Stimulated activated CD4-positive, alpha-beta T cell treated with anti-CD3 and anti-CD28 coated beads, TNF-alpha, amount 100 ng/mL, for 4 hours (primary cell): ENCODE measurements around the gene NUDT3.
"Not testable (repeated sequence)": the region's sequence is repeated elsewhere in the genome, so short reads cannot be mapped to it uniquely, and the experiment has no call there.

Experiments
- DNase-seq, 3 experiments: peaks; one replicate each; pipeline ENCODE4 v3.0.0-alpha.2; 2020; ENCODE audit warnings: low read depth in 3 of 3

Gene NUDT3

DNA sequence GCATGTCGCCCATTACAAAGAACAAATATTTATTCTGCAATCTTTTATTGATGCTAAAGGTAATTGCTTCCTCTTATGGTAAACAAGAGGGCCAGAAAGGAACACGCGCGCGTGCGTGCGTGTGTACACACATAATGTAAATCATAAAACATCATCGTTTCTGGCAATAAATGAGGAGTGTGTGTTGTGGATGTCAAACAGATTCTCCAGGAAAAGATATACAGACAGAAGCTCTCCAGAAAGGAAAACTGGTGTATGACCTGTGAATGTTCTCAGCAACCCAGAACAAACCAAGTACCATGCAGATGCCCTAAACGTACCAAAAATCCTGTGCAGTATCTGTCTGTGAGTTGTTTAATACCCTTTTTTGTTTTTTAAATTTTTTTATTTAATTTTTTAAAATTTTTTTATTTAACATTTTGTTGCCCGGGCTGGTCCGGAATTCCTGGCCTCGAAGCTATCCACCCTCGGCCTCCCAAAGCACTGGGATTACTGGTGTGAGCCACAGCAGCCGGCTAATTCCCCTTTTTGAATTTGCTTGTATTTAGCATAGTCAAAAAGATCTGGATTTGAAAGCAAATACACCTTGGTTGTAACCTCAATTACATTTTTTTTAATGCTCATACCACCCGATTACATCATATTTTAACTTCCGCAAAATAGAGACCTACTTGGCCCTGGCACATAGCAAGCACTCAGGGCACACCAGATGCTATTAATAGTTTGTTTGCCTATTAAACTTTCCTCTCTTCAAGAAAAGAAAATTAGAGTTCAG lies 909 bp upstream of the NUDT3 start:
- no peak for DNase-seq

DNA sequence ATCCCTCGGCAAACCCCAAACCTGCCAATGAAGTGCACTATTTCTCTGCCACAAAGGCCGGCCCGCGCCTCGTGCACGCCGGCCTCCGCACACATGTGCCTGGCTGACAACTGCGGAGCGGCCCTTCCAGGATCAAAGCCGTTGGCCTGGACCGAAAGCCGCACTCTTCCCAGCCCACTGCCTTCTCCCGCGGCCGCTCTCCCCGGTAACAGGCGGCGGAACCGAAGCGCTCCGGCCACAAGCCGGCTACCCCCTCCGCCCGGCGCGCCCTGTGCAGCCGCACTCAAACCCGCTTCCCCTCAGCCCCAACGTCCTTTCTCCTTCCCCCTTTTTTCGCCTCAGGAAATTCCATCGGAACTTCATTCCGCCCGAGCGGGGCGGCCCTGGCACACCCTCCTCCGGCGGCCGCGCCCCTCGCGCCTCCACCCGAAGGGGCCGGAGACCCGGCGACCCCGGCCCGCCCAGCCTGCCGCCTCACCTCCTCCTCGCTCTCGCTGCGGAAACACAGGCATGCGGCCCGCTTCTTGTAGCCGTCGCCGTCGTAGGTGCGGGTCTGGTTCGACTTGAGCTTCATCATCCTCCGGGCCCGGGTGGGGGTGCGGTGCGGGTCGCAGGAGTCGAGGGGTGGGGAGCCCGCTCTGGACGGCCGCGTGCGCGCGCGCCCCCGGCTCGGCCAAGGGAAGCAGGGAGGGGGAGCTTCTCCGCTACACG lies 528 bp downstream of the NUDT3 start:
- DNase-seq: peak; percentile 29 to 42 (median 35)

DNA sequence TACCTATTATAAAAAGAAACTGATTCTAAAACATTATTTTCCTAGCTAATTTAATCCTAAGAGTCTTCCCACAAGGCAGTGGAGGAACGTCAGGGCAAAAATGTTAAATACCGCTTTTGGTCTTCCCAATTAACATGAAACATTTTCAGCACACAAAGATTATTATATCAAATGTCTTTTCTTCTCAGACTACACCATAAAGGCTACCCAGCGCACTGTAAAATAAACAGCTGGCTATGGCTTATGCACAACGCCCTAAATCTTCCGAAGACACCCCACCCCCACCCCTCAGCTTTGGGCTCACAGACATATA lies 1.0 kb downstream of the NUDT3 start:
- no peak for DNase-seq

DNA sequence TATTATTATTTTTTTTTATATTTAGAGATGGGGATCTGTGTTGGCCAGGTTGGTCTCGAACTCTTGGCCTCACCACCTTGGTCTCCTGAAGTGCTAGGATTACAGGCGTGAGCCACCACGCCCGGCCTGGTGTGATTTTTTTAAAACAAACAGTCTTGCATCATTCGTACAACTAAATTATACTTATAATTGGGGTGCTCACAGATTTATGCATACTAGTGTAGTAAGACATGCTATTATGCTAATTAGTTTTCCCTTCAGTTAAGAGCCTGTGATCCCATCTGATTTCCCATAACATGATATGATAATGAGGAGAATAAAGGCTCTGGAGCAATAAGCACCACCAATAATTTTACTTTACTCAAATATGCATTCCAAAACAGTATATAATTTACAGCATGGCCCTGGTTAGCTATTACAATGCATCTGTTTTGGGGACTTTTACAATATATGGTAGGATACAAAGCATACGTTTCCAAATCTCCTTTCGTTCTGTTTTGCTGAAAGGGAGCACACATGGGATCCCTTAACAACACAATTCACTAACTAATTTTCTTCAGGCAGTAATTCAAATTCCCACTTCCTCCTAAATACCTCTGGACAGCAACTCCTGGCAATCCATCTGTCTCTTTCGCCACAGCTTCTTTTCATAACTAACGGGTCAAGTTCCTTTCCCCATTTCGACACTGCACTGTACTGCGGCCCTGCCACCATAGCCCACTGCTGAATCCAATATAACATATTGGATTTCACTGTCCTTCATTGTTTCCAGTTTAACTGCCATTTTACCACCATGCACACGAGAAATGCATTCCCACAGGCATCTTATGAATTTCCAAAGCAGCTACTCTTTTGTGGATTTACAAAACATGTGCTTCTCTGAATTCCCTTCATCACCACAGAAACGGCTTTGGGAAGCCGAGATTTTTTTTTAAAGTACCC lies 1.7 kb downstream of the NUDT3 start:
- no peak for DNase-seq

DNA sequence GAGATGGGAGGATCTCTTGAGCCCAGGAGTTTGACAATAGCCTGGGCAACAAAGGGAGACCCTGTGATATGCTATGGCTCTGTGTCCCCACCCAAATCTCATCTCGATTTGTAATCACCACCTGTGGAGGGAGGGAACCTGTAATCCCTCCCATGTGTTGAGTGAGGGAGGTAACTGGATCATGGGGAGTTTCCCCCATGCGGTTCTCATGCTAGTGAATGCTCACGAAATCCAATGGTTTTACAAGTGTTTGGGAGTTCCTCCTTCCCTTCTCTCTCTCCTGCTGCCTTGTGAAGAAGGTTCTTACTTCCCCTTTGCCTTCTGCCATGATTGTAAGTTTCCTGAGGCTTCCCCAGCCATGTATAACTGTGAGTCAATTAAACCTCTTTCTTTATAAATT lies 3.4 kb downstream of the NUDT3 start:
- DNase-seq: no peak

DNA sequence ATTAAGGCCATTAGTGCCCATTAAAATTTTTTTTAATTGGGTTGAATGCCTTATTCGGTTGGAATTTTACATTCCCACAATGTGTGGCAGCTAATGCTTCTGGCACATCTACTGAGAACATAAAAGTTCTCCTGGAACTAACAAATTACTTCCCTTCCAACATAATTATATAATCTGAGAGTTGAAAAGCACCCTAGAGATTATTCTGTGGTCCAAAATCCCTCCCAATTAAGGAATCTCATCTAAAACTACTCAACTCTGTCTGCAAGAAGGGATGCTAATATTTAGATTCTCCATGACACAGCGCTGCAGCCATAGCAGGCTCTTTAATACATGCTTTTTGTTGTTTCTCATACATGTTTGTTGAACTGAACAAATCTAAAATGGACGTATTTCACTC lies 4.0 kb downstream of the NUDT3 start:
- DNase-seq: no peak

DNA sequence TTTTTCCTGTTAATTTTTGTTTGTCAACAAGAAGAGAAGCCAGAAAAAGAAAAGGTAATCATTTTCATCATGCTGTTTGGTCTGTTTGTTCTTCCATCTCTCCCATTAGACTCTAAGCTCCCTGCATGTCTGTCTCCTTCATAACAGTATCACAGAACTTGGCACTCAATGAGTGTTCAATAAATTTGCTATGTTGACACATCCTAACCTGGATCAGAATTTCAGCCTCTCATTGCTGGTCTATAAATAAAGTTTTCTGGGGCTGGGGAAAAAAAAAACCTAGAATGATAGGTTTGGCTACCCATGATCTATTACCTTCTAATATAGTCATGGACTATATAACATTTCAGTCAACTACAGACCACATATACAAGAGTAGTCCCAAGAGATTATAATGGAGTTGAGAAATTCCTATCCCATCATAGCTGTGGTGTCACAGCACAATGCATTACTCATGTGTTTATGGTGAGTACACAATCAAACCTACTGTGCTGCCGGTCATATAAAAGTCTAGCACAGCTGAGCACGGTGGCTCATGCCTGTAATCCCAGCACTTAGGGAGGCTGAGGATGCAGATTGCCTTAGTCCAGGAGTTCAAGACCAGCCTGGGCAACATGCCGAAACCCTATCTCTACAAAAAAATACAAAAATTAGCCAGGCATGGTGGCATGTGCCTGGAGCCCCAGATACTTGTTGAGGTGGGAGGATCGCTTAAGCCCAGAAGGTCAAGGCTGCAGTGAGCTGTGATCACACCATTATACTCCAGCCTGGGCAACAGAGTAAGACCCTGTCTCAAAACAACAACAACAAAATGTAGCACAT lies 5.9 kb downstream of the NUDT3 start:
- DNase-seq: no peak

DNA sequence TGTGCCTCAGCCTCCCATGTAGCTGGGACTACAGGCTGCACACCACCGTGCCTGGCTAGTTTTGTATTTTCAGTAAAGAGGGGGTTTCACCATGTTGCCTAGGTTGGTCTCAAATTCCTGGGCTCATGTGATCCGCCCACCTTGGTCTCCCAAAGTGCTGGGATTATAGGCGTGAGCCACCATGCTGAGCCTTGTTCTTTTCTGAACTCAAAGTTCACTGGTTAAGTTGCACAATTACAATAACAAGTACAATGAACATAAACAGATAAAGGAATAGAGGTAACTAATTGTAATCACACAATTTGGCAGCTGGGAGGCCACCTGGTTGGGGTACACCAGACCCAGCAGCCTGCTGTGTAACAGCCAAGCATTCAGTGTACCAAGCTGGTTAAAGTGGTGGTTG lies 6.7 kb downstream of the NUDT3 start:
- no peak for DNase-seq

DNA sequence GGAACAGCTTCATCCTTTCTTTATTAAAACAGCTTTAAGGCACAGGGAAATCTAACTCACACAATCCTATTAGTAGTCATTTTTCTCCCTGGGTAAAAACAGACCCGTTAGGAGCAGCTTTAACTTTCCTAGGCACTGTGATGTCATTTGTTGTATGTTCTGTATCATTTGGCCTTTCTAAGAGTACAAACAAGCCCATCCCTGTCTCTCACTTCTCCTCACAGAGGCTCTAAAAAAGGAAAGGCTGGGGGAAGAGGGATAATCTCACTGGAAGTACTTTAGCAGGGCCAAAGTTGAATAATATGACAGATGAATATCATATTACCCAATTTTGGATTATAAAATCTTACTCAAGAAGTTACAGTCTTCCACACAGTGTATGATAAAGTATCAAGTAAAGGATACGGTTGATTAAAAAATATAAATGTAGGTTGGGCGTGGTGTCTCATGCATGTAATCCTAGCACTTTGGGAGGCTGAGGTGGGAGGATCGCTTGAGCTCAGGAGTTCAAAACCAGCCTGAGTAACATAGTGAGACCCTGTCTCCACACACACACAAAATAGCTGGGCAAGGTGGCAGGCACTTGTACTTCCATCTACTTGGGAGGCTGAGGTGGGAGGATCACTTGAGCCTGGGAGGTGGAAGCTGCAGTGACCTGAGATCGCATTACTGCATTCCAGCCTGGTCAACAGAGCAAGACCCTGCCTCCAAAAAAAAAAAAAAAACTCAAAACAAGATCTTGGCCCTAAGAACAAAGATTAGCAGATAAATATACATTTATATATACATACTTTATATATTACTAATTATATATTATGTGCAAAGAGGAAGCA lies 7.9 kb downstream of the NUDT3 start:
- DNase-seq: no peak

DNA sequence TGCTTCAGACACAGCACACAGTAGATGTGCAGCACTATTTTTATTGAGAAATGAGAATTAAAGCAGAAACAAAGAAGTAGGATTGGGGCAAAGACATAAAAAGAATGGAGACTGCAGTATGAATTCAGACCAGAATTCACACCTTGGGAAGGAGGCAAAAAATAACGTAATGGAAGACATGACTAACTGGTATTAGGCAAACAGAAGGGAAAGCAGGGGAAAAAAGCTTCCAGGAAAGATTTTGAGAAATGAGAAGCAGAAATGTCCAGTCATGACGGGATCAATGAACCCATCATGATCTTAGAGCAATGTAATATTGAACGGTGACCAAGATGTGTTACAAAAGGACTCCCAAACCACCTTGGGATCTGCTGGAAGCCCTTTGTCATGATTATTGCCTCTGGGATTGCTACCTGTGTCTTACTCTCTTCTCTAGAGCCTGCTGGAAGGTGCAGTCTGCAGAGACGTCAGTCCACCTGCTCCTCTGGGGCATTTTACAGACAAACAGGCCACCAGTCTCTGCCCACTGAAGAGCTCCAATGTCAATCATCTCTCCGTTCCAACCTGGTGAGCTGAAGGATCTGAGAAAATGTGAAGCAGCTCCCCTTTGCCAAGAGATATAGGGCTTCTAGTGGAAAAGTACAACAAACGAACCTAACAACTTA lies 8.7 kb downstream of the NUDT3 start:
- DNase-seq: no peak

DNA sequence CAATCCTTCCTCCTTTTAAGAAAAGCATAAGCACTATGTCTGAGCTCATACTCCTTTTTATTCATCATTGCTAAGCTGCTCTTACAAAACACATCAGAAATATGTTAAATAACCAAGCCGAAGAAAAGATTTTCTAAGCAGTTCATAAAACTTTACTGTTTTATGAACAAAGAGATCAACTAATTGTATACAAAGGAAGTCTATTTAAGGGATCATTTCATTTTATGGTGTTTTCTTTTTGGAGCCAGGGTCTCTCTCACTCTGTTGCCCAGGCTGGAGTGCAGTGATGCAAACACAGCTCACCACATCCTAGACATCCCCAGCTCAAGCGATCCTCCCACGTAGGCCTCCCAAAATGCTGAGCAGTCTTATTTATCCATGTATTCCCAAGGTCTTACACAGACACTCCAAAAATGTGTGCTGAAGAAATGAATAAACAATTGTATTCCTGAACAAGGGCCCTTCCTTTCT lies 9.3 kb downstream of the NUDT3 start:
- DNase-seq: no peak

DNA sequence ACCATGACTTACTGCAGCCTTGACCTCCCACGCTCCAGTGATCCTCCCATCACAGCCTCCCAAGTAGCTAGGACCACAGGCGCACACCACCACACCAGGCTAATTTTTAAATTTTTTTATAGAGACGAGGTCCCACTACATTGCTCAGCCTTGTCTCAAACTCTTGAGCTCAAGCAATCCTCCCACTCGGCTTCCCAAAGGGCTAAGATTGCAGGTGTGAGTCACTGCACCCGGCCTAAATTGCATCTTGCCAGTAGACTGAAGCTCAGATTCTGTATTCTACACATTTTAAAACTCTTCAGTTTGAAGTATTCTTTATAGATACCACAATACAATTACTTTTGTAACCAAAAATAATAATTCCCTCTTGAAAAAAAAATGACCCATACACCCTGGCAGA lies 11.4 kb downstream of the NUDT3 start:
- no peak for DNase-seq

DNA sequence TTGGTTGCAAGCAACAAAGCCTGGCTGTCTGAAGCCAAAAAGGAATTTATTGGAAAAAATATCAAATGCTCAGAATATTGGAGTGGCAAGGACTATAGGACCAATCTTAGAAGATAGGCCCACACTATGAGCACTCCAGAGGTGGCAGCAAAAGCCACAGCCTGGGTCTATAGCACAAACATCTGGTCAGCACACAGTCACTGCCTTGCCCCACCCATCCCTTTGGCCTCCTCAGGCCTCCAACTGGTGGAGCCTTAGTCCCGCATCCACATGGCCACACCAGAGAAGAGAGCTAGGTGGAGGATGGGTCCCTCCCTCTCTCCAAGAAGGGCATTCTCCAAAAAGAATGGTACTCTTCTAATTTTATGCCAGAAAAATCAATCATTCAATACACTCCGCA lies 14.0 kb downstream of the NUDT3 start:
- no peak for DNase-seq

DNA sequence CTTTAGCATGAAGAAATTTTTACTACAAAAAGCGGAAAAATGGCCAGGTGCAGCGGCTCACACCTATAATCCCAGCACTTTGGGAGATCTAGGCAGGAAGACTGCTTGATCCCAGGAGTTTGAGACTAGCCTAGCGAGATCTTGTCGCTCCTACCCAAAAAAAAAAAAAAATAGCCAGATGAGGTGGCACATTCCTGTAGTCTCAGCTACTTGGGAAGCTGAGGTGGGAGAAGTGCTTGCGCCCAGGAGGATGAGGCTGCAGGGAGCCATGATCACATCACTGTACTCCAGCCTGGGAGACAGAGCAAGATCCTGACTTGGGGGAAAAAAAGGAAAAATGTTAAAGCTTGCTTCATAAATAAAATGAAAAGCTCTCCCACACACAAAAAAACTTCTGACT lies 14.5 kb downstream of the NUDT3 start:
- DNase-seq: no peak

DNA sequence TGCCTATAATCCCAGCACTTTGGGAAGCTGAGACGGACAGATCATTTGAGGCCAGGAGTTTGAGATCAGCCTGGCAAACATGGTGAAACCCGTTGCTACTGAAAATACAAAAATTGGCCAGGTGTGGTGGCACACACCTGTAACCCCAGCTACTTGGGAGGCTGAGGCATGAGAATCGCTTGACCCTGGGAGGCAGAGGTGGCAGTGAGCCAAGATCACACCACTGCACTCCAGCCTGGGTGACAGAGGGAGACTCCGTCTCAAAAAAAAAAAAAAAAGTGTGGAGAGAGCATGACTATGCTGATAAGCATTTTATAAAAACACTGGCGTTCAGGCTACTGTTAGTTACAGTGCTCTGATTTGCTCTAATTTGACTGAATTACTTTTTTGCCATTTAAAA lies 14.9 kb downstream of the NUDT3 start:
- DNase-seq: not testable (repeated sequence)

DNA sequence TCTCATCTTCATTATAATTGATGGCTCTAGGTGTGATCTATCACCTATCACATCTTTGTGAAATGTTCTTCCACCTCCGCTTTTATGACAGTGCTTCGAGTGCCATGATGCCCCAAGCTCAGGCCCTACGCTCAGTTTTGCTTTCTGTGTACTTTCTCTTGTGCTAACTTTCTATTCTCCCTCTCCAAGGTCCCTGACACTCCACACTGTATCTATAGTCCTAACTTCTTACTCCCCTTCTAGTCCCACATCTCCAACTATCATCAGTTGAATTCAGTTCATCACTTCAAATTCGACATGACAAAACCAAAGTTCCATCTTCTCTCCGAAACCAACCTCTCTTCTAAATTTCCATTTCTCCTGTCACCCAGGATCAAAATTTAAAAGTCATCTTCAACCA lies 16.6 kb downstream of the NUDT3 start:
- no peak for DNase-seq

DNA sequence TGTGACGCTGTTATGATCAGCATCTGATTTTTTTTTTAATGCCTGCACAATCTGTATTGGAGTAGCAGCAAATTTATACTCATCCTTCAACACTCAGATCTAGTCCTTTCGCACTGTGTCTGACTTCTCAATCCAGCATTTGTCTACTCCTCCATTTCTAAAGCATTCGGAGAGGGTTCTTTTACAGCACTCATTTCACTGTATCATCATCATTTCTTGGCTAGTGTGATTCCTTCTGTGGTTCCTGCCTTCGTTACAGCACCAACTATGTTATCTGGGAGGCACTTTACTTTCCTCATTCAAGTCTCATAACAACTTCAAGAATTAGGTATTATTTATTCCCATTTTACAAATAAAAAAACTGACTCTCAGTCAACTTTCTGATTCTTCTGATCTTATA lies 18.0 kb downstream of the NUDT3 start:
- no peak for DNase-seq

DNA sequence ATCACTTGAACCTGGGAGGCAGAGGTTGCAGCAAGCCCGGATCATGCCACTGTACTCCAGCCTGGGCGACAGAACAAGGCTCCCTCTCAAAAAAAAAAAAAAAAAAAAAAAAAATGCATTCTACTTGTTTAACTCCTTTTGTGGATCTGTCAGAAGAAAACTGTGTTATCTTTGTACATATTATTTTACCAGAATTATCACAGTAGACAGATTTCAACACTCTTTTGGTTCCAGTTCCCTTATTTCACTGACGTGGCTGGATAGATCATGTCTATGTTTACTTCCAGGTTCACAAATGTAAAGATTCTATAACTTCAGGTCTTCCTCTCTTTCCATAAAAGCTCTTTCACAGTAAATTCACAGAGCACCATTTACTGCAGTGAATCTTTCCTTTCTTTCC lies 18.4 kb downstream of the NUDT3 start:
- no peak for DNase-seq

DNA sequence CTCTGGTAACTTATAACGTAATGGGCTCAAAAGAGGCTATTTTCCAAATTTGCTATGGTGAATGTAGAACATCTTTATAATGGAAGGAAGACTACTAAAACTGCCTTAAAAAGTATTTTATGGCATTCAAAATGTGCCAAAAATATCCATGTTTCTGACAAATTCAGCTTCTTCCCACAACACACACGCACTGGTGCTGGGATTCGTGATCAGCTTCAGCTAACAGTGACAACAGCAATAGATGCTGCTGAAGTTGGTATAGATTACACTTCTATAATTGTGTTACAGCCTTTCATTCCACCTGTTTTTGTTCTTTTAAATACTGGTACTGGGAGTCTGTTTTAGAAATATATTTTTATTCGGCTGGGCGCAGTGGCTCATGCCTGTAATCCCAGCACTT lies 19.0 kb downstream of the NUDT3 start:
- DNase-seq: no peak

DNA sequence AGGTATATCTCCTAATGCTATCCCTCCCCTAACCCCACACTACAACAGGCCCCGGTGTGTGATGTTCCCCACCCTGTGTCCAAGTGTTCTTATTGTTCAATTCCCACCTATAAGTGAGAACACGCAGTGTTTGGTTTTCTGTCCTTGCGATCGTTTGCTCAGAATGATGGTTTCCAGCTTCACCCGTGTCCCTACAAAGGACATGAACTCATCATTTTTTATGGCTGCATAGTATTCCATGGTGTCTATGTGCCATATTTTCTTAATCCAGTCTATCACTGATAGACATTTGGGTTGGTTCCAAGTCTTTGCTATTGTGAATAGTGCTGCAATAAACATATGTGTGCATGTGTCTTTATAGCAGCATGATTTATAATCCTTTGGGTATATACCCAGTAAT lies 20.6 kb downstream of the NUDT3 start:
- not testable (repeated sequence) for DNase-seq
